Smooth muscle cell (in vitro differentiated cells): ENCODE measurements around the gene KIAA1549. TPM values are rescaled to one million over a fixed set of nuclear protein-coding genes. Genes with fewer than 3 reads are reported as not detected.

Source experiments
- DNase-seq: peaks from one replicate; lab custom pipeline; 2025; ENCODE audit not compliant: unreplicated experiment; lab: John Stamatoyannopoulos, UW
- H2AFZ ChIP-seq: fragments of 200-600 bp; sonication (generic); 2 replicates; pipeline ENCODE4 v1.6.0; 2016; ENCODE audit warnings: antibody characterized with exemption, low read depth, mild to moderate bottlenecking
- H3F3A ChIP-seq: fragments of 200-600 bp; sonication (generic); 2 replicates; pipeline ENCODE4 v1.6.0; 2017; ENCODE audit warnings: antibody characterized with exemption, low read depth
- H3K27ac ChIP-seq: fragments of 200-600 bp; sonication (generic); 2 replicates; pipeline ENCODE4 v1.5.1; 2016; ENCODE audit warnings: low read depth, mild to moderate bottlenecking
- H3K27me3 ChIP-seq: fragments of 200-600 bp; sonication (generic); 2 replicates; pipeline ENCODE4 v1.6.1; 2016; ENCODE audit warnings: low read depth, mild to moderate bottlenecking
- H3K36me3 ChIP-seq: fragments of 200-600 bp; sonication (generic); 2 replicates; pipeline ENCODE4 v1.5.1; 2016; ENCODE audit warnings: low read depth
- H3K4me1 ChIP-seq: fragments of 200-600 bp; sonication (generic); 2 replicates; pipeline ENCODE4 v1.5.1; 2016; ENCODE audit warnings: low read depth
- H3K4me2 ChIP-seq: fragments of 200-600 bp; sonication (generic); 2 replicates; pipeline ENCODE4 v1.6.0; 2016; ENCODE audit warnings: mild to moderate bottlenecking
- H3K4me3 ChIP-seq: fragments of 200-600 bp; sonication (generic); 2 replicates; pipeline ENCODE4 v1.5.1; 2016; ENCODE audit warnings: mild to moderate bottlenecking
- H3K79me2 ChIP-seq: fragments of 200-600 bp; sonication (generic); 2 replicates; pipeline ENCODE4 v1.6.0; 2016; ENCODE audit warnings: low read depth, mild to moderate bottlenecking
- H3K9ac ChIP-seq: fragments of 200-600 bp; sonication (generic); 2 replicates; pipeline ENCODE4 v1.6.0; 2016; ENCODE audit warnings: low read depth
- H3K9me3 ChIP-seq: fragments of 200-600 bp; sonication (generic); replicated peaks from 2 replicates; pipeline ENCODE4 v1.5.1; 2016; ENCODE audit warnings: low read depth
- H4K20me1 ChIP-seq: fragments of 200-600 bp; sonication (generic); 2 replicates; pipeline ENCODE4 v1.6.0; 2016; ENCODE audit warnings: low read depth
- WGBS: methylation state at CpG from one replicate; pipeline ENCODE4 v1.1.7; 2016; ENCODE audit warnings: low lambda C conversion rate; 5-methylcytosine and 5-hydroxymethylcytosine counted together
- polyA plus RNA-seq: library from polyadenylated mRNA; unstranded; fragments of >200 nt; fragmentation: Nextera tagmentation; extraction: Ambion mirVana; gene quantifications from 2 replicates; pipeline ENCODE4 v1.2.1, GENCODE V29; 2016
- total RNA-seq: library from RNA; depleted of rRNA; stranded (reverse); fragments of >200 nt; gene quantifications from 2 replicates; pipeline ENCODE4 v1.2.3, GENCODE V29; 2014
- TF ChIP-seq, protein P1 (sequence below): fragments of 200-600 bp; sonication (generic); IDR thresholded peaks from 2 replicates; pipeline ENCODE4 v1.5.1; 2017; ENCODE audit warnings: borderline replicate concordance, mild to moderate bottlenecking, antibody characterized with exemption; ENCODE audit not compliant: insufficient read depth, poor library complexity, severe bottlenecking

Gene KIAA1549
- total and polyA plus RNA-seq, 2 experiments from 2014 or later: 4.1 to 7.1 TPM

DNA sequence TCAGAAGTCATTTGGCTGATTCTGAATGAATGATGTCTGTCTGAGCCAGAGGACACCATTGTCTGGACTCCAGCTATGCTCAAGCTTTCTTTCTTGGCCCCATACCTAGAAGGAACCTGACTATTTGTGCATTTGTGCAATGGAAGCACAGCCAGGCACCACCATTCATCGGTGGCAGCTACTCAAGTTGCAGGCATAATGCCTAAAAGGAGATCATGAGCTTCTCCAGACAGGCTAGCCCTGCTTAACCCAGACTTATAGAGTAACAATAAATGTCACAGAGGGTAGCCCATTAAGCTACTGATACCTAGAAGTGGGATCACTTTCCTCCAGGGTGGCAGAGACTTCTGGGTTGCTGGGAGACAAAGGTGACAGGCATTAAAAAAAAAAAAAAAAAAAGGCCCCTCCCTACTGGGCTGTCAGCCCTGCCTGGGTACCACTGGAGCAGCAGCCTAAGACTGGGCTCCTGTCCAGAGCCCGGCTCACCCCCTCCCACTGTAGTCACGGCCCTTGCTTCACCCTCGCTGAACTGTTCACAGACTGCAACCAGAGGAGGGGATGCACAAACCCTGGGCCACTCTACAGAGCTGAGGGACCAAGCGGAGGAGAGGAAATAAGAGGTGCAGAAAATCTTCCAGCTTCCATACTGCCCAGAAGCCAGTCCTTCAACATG lies 107.8 kb downstream of the KIAA1549 start:
- H2AFZ ChIP-seq: no peak overlapping the region
- no peak overlapping the region for H3K4me3 ChIP-seq
- peak overlapping the region; percentile 36 for H3K27ac ChIP-seq
- no peaks in the 10 kb centered on the region for H3K9me3 ChIP-seq
- H3K27me3 ChIP-seq: no peaks in the 10 kb centered on the region
- TF ChIP-seq, protein P1, sequence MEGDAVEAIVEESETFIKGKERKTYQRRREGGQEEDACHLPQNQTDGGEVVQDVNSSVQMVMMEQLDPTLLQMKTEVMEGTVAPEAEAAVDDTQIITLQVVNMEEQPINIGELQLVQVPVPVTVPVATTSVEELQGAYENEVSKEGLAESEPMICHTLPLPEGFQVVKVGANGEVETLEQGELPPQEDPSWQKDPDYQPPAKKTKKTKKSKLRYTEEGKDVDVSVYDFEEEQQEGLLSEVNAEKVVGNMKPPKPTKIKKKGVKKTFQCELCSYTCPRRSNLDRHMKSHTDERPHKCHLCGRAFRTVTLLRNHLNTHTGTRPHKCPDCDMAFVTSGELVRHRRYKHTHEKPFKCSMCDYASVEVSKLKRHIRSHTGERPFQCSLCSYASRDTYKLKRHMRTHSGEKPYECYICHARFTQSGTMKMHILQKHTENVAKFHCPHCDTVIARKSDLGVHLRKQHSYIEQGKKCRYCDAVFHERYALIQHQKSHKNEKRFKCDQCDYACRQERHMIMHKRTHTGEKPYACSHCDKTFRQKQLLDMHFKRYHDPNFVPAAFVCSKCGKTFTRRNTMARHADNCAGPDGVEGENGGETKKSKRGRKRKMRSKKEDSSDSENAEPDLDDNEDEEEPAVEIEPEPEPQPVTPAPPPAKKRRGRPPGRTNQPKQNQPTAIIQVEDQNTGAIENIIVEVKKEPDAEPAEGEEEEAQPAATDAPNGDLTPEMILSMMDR: no peak
- 75% methylated on average over 5 of the region's 5 CpGs for WGBS
- no peaks in the 10 kb centered on the region for H3K36me3 ChIP-seq
- no peaks in the 10 kb centered on the region for H4K20me1 ChIP-seq
- no peaks in the 10 kb centered on the region for H3K79me2 ChIP-seq
- H3K9ac ChIP-seq: no peak overlapping the region
- H3K4me2 ChIP-seq: no peak overlapping the region
- no peak for DNase-seq
- no peaks in the 10 kb centered on the region for H3K4me1 ChIP-seq
- peaks cover 11% of the 10 kb centered on the region for H3F3A ChIP-seq

DNA sequence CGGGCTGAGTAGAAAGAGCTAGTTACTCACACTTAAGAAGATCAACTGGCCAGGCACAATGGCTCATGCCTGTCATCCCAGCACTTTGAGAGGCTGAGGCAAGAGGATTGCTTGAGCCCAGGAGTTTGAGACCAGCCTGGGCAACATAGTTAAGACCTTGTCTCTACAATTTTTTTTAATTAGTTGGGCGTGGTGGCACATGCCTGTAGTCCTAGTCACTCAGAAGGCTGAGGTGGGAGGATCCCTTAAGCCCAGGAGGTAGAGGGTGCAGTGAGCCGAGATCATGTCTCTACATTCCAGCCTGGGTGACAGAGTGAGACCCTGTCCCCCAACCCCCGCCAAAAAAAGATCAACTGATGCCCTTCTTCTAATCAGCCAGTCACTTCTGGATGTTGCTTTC lies 108.6 kb downstream of the KIAA1549 start:
- Histone ChIP-seq H3K4me2 (no peak overlapping the region), H3F3A (peaks cover 11% of the 10 kb centered on the region), H3K9ac (no peak overlapping the region), H3K9me3 (no peaks in the 10 kb centered on the region), H3K27me3 (no peaks in the 10 kb centered on the region), H4K20me1 (no peaks in the 10 kb centered on the region), H3K79me2 (no peaks in the 10 kb centered on the region), H2AFZ (no peak overlapping the region), H3K27ac (peak overlapping the region; percentile 36), H3K4me3 (no peak overlapping the region), H3K36me3 (no peaks in the 10 kb centered on the region), H3K4me1 (no peaks in the 10 kb centered on the region)
- WGBS: 73% methylated on average over 4 of the region's 4 CpGs
- TF ChIP-seq, protein P1: no peak
- DNase-seq: no peak

DNA sequence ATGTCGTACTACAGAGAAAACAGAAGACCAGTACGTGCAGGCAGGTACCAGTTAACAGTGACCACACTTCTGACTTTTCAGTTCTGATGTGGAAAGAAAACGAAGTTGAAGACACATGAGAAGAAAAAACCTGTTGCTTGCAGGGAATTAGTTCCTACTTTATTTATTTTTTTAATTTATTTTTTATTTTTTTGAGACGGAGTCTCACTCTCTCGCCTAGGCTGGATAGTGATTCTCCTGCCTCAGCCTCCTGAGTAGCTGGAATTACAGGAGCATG lies 109.4 kb downstream of the KIAA1549 start:
- no peak for DNase-seq
- no peak overlapping the region for H3K27ac ChIP-seq
- TF ChIP-seq, protein P1: no peak
- no peak overlapping the region for H2AFZ ChIP-seq
- no peaks in the 10 kb centered on the region for H3K36me3 ChIP-seq
- no peaks in the 10 kb centered on the region for H4K20me1 ChIP-seq
- no peaks in the 10 kb centered on the region for H3K79me2 ChIP-seq
- no peak overlapping the region for H3K9ac ChIP-seq
- no peak overlapping the region for H3K4me3 ChIP-seq
- H3K4me2 ChIP-seq: no peak overlapping the region
- WGBS: over 99% methylated on average over 5 of the region's 5 CpGs
- no peaks in the 10 kb centered on the region for H3K27me3 ChIP-seq
- no peaks in the 10 kb centered on the region for H3K9me3 ChIP-seq
- no peaks in the 10 kb centered on the region for H3K4me1 ChIP-seq
- H3F3A ChIP-seq: peaks cover 6% of the 10 kb centered on the region
